Measurements from ENCODE around the gene ZNF354C. TPM values are rescaled to one million over a fixed set of nuclear protein-coding genes. Genes with fewer than 3 reads are reported as not detected.

Gene ZNF354C
- total RNA-seq, 1 donor from 2014 or later = 4.1 TPM

GRCh38 chr5:179115307-179115706 lies 55.1 kb downstream of the ZNF354C start:
- DNase-seq (ENCODE audit: low read depth) (no peak), FAIRE-seq (no peak)
- Mint-ChIP-seq H3K9me3 (ENCODE audit: unreplicated experiment) (peaks cover 32% of the 10 kb centered on the region), H3K4me1 (ENCODE audit: low read depth, unreplicated experiment) (no peaks in the 10 kb centered on the region), H3K36me3 (ENCODE audit: low read depth, unreplicated experiment) (peaks cover 10% of the 10 kb centered on the region), H3K27ac (ENCODE audit: unreplicated experiment) (no peak overlapping the region), H3K4me3 (ENCODE audit: unreplicated experiment) (no peak overlapping the region), H3K27me3 (ENCODE audit: low read depth, unreplicated experiment) (no peaks in the 10 kb centered on the region)
- H3K9ac ChIP-seq (ENCODE audit: low read length) = no peak overlapping the region
- H3K79me2 ChIP-seq (ENCODE audit: insufficient read depth, low read length) = no peaks in the 10 kb centered on the region
- H2AFZ ChIP-seq (ENCODE audit: low read depth, low read length) = no peak overlapping the region
- no peak overlapping the region for H3K27ac ChIP-seq (ENCODE audit: low read depth, low read length)
- H3K36me3 ChIP-seq (ENCODE audit: insufficient read depth, low read length) = no peaks in the 10 kb centered on the region
- H3K4me3 ChIP-seq (ENCODE audit: insufficient read depth, low read depth, low read length) = no peak overlapping the region
- H4K20me1 ChIP-seq (ENCODE audit: insufficient read depth, low read length) = no peaks in the 10 kb centered on the region
- no peaks in the 10 kb centered on the region for H3K4me1 ChIP-seq (ENCODE audit: insufficient read depth, low read length)
- no peaks in the 10 kb centered on the region for H3K27me3 ChIP-seq (ENCODE audit: insufficient read depth, low read length)
- H3K4me2 ChIP-seq (ENCODE audit: low read length) = no peak overlapping the region
- TF ChIP-seq, protein P1, sequence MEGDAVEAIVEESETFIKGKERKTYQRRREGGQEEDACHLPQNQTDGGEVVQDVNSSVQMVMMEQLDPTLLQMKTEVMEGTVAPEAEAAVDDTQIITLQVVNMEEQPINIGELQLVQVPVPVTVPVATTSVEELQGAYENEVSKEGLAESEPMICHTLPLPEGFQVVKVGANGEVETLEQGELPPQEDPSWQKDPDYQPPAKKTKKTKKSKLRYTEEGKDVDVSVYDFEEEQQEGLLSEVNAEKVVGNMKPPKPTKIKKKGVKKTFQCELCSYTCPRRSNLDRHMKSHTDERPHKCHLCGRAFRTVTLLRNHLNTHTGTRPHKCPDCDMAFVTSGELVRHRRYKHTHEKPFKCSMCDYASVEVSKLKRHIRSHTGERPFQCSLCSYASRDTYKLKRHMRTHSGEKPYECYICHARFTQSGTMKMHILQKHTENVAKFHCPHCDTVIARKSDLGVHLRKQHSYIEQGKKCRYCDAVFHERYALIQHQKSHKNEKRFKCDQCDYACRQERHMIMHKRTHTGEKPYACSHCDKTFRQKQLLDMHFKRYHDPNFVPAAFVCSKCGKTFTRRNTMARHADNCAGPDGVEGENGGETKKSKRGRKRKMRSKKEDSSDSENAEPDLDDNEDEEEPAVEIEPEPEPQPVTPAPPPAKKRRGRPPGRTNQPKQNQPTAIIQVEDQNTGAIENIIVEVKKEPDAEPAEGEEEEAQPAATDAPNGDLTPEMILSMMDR (IDR thresholded peaks at IDR 0.05; ENCODE audit: insufficient read depth, low read depth, low read length) = no peak
- TF ChIP-seq EZH2 (IDR thresholded peaks at IDR 0.05; ENCODE audit: insufficient read depth, low read length) = no peak
- peaks cover 9% of the 10 kb centered on the region for H3K9me3 ChIP-seq (ENCODE audit: insufficient read depth, low read depth, low read length)

GRCh38 chr5:179115845-179116524 lies 55.8 kb downstream of the ZNF354C start:
- Histone ChIP-seq H3K36me3 (ENCODE audit: insufficient read depth, low read length) (no peaks in the 10 kb centered on the region), H3K9me3 (ENCODE audit: insufficient read depth, low read depth, low read length) (peaks cover 9% of the 10 kb centered on the region), H3K79me2 (ENCODE audit: insufficient read depth, low read length) (no peaks in the 10 kb centered on the region), H2AFZ (ENCODE audit: low read depth, low read length) (no peak overlapping the region), H4K20me1 (ENCODE audit: insufficient read depth, low read length) (no peaks in the 10 kb centered on the region), H3K27ac (ENCODE audit: low read depth, low read length) (no peak overlapping the region), H3K4me1 (ENCODE audit: insufficient read depth, low read length) (no peaks in the 10 kb centered on the region), H3K4me2 (ENCODE audit: low read length) (no peak overlapping the region), H3K4me3 (ENCODE audit: insufficient read depth, low read depth, low read length) (no peak overlapping the region), H3K9ac (ENCODE audit: low read length) (no peak overlapping the region), H3K27me3 (ENCODE audit: insufficient read depth, low read length) (no peaks in the 10 kb centered on the region)
- H3K9me3 Mint-ChIP-seq (ENCODE audit: unreplicated experiment) = peaks cover 32% of the 10 kb centered on the region
- TF ChIP-seq, protein P1 (IDR thresholded peaks at IDR 0.05; ENCODE audit: insufficient read depth, low read depth, low read length) = no peak
- no peak for TF ChIP-seq EZH2 (IDR thresholded peaks at IDR 0.05; ENCODE audit: insufficient read depth, low read length)
- no peaks in the 10 kb centered on the region for H3K27me3 Mint-ChIP-seq (ENCODE audit: low read depth, unreplicated experiment)
- H3K4me3 Mint-ChIP-seq (ENCODE audit: unreplicated experiment) = no peak overlapping the region
- DNase-seq (ENCODE audit: low read depth) (no peak), FAIRE-seq (no peak)
- no peak overlapping the region for H3K27ac Mint-ChIP-seq (ENCODE audit: unreplicated experiment)
- no peaks in the 10 kb centered on the region for H3K4me1 Mint-ChIP-seq (ENCODE audit: low read depth, unreplicated experiment)
- H3K36me3 Mint-ChIP-seq (ENCODE audit: low read depth, unreplicated experiment) = peaks cover 10% of the 10 kb centered on the region

- Histone ChIP-seq H3K27me3 (ENCODE audit: insufficient read depth, low read length) (no peaks in the 10 kb centered on the region), H3K9ac (ENCODE audit: low read length) (no peak overlapping the region), H2AFZ (ENCODE audit: low read depth, low read length) (no peak overlapping the region), H4K20me1 (ENCODE audit: insufficient read depth, low read length) (no peaks in the 10 kb centered on the region), H3K4me2 (ENCODE audit: low read length) (no peak overlapping the region), H3K79me2 (ENCODE audit: insufficient read depth, low read length) (no peaks in the 10 kb centered on the region), H3K27ac (ENCODE audit: low read depth, low read length) (no peak overlapping the region), H3K36me3 (ENCODE audit: insufficient read depth, low read length) (no peaks in the 10 kb centered on the region), H3K4me1 (ENCODE audit: insufficient read depth, low read length) (no peaks in the 10 kb centered on the region), H3K9me3 (ENCODE audit: insufficient read depth, low read depth, low read length) (peaks cover 18% of the 10 kb centered on the region), H3K4me3 (ENCODE audit: insufficient read depth, low read depth, low read length) (no peak overlapping the region)
- Mint-ChIP-seq H3K27ac (ENCODE audit: unreplicated experiment) (no peak overlapping the region), H3K36me3 (ENCODE audit: low read depth, unreplicated experiment) (peaks cover 8% of the 10 kb centered on the region), H3K9me3 (ENCODE audit: unreplicated experiment) (peaks cover 24% of the 10 kb centered on the region), H3K4me1 (ENCODE audit: low read depth, unreplicated experiment) (no peaks in the 10 kb centered on the region), H3K4me3 (ENCODE audit: unreplicated experiment) (no peak overlapping the region), H3K27me3 (ENCODE audit: low read depth, unreplicated experiment) (no peaks in the 10 kb centered on the region)
- TF ChIP-seq, protein P1 (IDR thresholded peaks at IDR 0.05; ENCODE audit: insufficient read depth, low read depth, low read length) = no peak
- TF ChIP-seq EZH2 (IDR thresholded peaks at IDR 0.05; ENCODE audit: insufficient read depth, low read length) = no peak
- FAIRE-seq (no peak), DNase-seq (ENCODE audit: low read depth) (no peak)
Observed at GRCh38 chr5:179118338-179118737, 58.2 kb downstream of the ZNF354C start.
